H1 (cell line): ENCODE data around the gene MAGI1. TPM values are rescaled to one million over a fixed set of nuclear protein-coding genes. Genes with fewer than 3 reads are reported as not detected.

Source experiments
- CTCF ChIA-PET: fragments of 300-600 bp; sonication (Branson Sonifier 250); formaldehyde crosslinking; loops from one replicate; lab custom pipeline; 2021; ENCODE audit not compliant: partially characterized antibody; lab: Charles Lee
- POLR2A ChIA-PET: fragments of 300-600 bp; sonication (Branson Sonifier 250); formaldehyde crosslinking; loops from one replicate; lab custom pipeline; 2021; ENCODE audit warnings: inconsistent platforms; ENCODE audit not compliant: partially characterized antibody; lab: Charles Lee
- DNase-seq, 2 experiments: peaks; one replicate each; pipeline versions ENCODE4 v3.0.0 to v3.0.0-alpha.2; 2010 to 2022; ENCODE audit warnings: low spot score in 2 of 2, low read depth in 1 of 2, mixed read lengths in 1 of 2
- FAIRE-seq: peaks from 2 replicates; lab custom pipeline; 2011; peaks lifted over from hg19 to GRCh38; lab: Jason Lieb, UNC
- H2AFZ ChIP-seq: 2 replicates; pipeline ENCODE4 v1.8.1; 2012; ENCODE audit warnings: low read length, inconsistent platforms
- H2AK5ac ChIP-seq: 2 replicates; pipeline ENCODE4 v1.6.1; 2013; ENCODE audit warnings: low read depth, low read length
- H2BK120ac ChIP-seq: replicated peaks from 2 replicates; pipeline ENCODE3; 2013; ENCODE audit warnings: low read depth, low read length, inconsistent platforms
- H2BK12ac ChIP-seq: 2 replicates; pipeline ENCODE4 v1.6.1; 2013; ENCODE audit warnings: low read depth, low read length
- H2BK15ac ChIP-seq: 2 replicates; pipeline ENCODE4 v1.6.1; 2013; ENCODE audit warnings: low read length
- H2BK20ac ChIP-seq: 2 replicates; pipeline ENCODE4 v1.6.1; 2013; ENCODE audit warnings: low read length
- H2BK5ac ChIP-seq: 2 replicates; pipeline ENCODE4 v1.6.1; 2013; ENCODE audit warnings: low read depth, low read length
- H3K14ac ChIP-seq: 2 replicates; pipeline ENCODE4 v1.6.1; 2013; ENCODE audit warnings: inconsistent platforms; ENCODE audit not compliant: insufficient read length
- H3K18ac ChIP-seq: 2 replicates; pipeline ENCODE4 v1.6.1; 2013; ENCODE audit warnings: low read length; ENCODE audit errors: extremely low read depth
- H3K23ac ChIP-seq: 2 replicates; pipeline ENCODE4 v1.6.1; 2013; ENCODE audit warnings: inconsistent platforms; ENCODE audit not compliant: insufficient read length
- H3K23me2 ChIP-seq: 2 replicates; pipeline ENCODE4 v1.6.1; 2013; ENCODE audit warnings: low read depth, low read length
- H3K27ac ChIP-seq: 2 replicates; pipeline ENCODE4 v1.6.1; 2011; ENCODE audit warnings: low read depth, low read length, inconsistent platforms
- H3K27me3 ChIP-seq, 4 experiments: replicated peaks in 1 of 4; 1 replicate in 1 of 4; 2 replicates in 3 of 4; pipeline versions ENCODE4 v1.6.1 to v1.8.1; 2011 to 2013; ENCODE audit warnings: low read length in 3 of 4, mild to moderate bottlenecking in 3 of 4, inconsistent platforms in 2 of 4, mixed read lengths in 2 of 4, moderate library complexity in 1 of 4; ENCODE audit not compliant: control insufficient read depth in 3 of 4, insufficient read depth in 3 of 4; ENCODE audit errors: extremely low read depth in 1 of 4
- H3K36me3 ChIP-seq, 4 experiments: 2 replicates each; pipeline versions ENCODE4 v1.6.1 to v1.8.1; 2011 to 2013; ENCODE audit warnings: mild to moderate bottlenecking in 4 of 4, low read length in 3 of 4, moderate library complexity in 2 of 4, control low read depth in 1 of 4, inconsistent platforms in 1 of 4; ENCODE audit not compliant: insufficient read depth in 4 of 4, control insufficient read depth in 2 of 4
- H3K4ac ChIP-seq: replicated peaks from 2 replicates; pipeline ENCODE3; 2013; ENCODE audit warnings: low read length, low read depth, mixed read lengths, inconsistent platforms; ENCODE audit not compliant: insufficient read length
- H3K4me1 ChIP-seq, 4 experiments: replicated peaks in 1 of 4; 1 replicate in 1 of 4; 2 replicates in 3 of 4; pipeline versions ENCODE4 v1.6.1 to v1.8.1; 2011 to 2013; ENCODE audit warnings: low read length in 3 of 4, inconsistent platforms in 2 of 4, mixed read lengths in 1 of 4; ENCODE audit not compliant: insufficient read depth in 4 of 4, control insufficient read depth in 3 of 4
- H3K4me2 ChIP-seq, 2 experiments: 2 replicates each; pipeline versions ENCODE4 v1.6.1 to v1.8.1; 2011 to 2013; ENCODE audit warnings: low read depth in 2 of 2, low read length in 2 of 2, control low read depth in 1 of 2, inconsistent platforms in 1 of 2, mild to moderate bottlenecking in 1 of 2; ENCODE audit not compliant: insufficient read depth in 1 of 2
- H3K4me3 ChIP-seq, 4 experiments: fragments of 200-600, 300-600 bp in 1 of 4; sonication (generic), shearing (Covaris generic), sonication (Bioruptor Twin) in 1 of 4; 2 replicates each; pipeline versions ENCODE4 v1.5.1 to v1.8.1; 2011 to 2016; ENCODE audit warnings: low read length in 4 of 4, low read depth in 3 of 4, control low read depth in 2 of 4, inconsistent platforms in 2 of 4, mild to moderate bottlenecking in 2 of 4, mixed read lengths in 1 of 4, moderate library complexity in 1 of 4; ENCODE audit not compliant: insufficient read depth in 2 of 4; ENCODE audit errors: extremely low read depth in 1 of 4
- H3K56ac ChIP-seq: replicated peaks from 2 replicates; pipeline ENCODE3; 2013; ENCODE audit warnings: low read depth, mild to moderate bottlenecking, mixed read lengths, low read length, inconsistent platforms; ENCODE audit not compliant: insufficient read length
- H3K79me1 ChIP-seq: 2 replicates; pipeline ENCODE4 v1.6.1; 2013; ENCODE audit warnings: low read depth, low read length, control low read depth
- H3K79me2 ChIP-seq, 2 experiments: 2 replicates each; pipeline versions ENCODE4 v1.6.1 to v1.8.1; 2012 to 2013; ENCODE audit warnings: low read length in 2 of 2, mild to moderate bottlenecking in 2 of 2, inconsistent platforms in 1 of 2; ENCODE audit not compliant: insufficient read depth in 2 of 2, control insufficient read depth in 1 of 2
- H3K9ac ChIP-seq, 4 experiments: replicated peaks in 1 of 4; 1 replicate in 1 of 4; 2 replicates in 3 of 4; pipeline versions ENCODE4 v1.6.1 to v1.8.1; 2011 to 2013; ENCODE audit warnings: low read depth in 3 of 4, low read length in 3 of 4, control low read depth in 2 of 4, mild to moderate bottlenecking in 2 of 4, moderate library complexity in 2 of 4, inconsistent platforms in 1 of 4; ENCODE audit errors: extremely low read depth in 1 of 4
- H3K9me3 ChIP-seq, 2 experiments: 2 replicates each; pipeline versions ENCODE4 v1.6.1 to v1.8.1; 2012 to 2013; ENCODE audit warnings: mild to moderate bottlenecking in 2 of 2, moderate library complexity in 2 of 2, control low read depth in 1 of 2, inconsistent platforms in 1 of 2, low read depth in 1 of 2, low read length in 1 of 2, mixed read lengths in 1 of 2; ENCODE audit not compliant: insufficient read depth in 2 of 2
- H4K20me1 ChIP-seq, 2 experiments: replicated peaks in 1 of 2; 2 replicates each; pipeline versions ENCODE3 to v1.8.1; 2011 to 2013; ENCODE audit warnings: inconsistent platforms in 2 of 2, low read length in 2 of 2, mild to moderate bottlenecking in 1 of 2; ENCODE audit not compliant: insufficient read depth in 2 of 2, control insufficient read depth in 1 of 2
- H4K5ac ChIP-seq: 2 replicates; pipeline ENCODE4 v1.6.1; 2013; ENCODE audit warnings: low read length, low read depth, mixed read lengths, inconsistent platforms; ENCODE audit not compliant: insufficient read length
- H4K8ac ChIP-seq: 2 replicates; pipeline ENCODE4 v1.8.0; 2013; ENCODE audit warnings: mild to moderate bottlenecking, moderate library complexity, low read length, inconsistent platforms; ENCODE audit not compliant: insufficient read depth; ENCODE audit errors: extremely low read depth
- H4K91ac ChIP-seq: replicated peaks from 2 replicates; pipeline ENCODE3; 2013; ENCODE audit warnings: low read length, mixed read lengths, inconsistent platforms; ENCODE audit not compliant: insufficient read length
- CBX5 ChIP-seq: fragments of 300-800, 300-1000 bp; sonication (generic); IDR thresholded peaks from 2 replicates; pipeline ENCODE4 v1.7.1; 2016; ENCODE audit warnings: antibody characterized with exemption, low read length, low read depth
- CREB1 ChIP-seq: IDR thresholded peaks from 2 replicates; pipeline ENCODE4 v1.6.1; 2012; ENCODE audit warnings: inconsistent platforms
- MAFK ChIP-seq: IDR thresholded peaks from 2 replicates; pipeline ENCODE4 v1.6.1; 2012; ENCODE audit warnings: low read depth, mild to moderate bottlenecking, improper control_type of control experiment, low read length
- NRF1 ChIP-seq: IDR thresholded peaks from 2 replicates; pipeline ENCODE4 v1.6.1; 2011; ENCODE audit warnings: mild to moderate bottlenecking, low read depth, low read length, improper control_type of control experiment
- WGBS, 2 experiments: shearing (Covaris generic) in 1 of 2; methylation state at CpG; one replicate each; pipeline versions ENCODE4 v1.1.6 to v1.1.7; 2013 to 2015; ENCODE audit warnings: low lambda C conversion rate in 2 of 2, mixed read lengths in 2 of 2, inconsistent platforms in 1 of 2, low coverage in 1 of 2, missing lambda C conversion rate in 1 of 2; ENCODE audit not compliant: insufficient replicate concordance in 2 of 2, insufficient coverage in 1 of 2, insufficient read length in 1 of 2; ENCODE audit errors: extremely low coverage in 1 of 2, missing lambda C conversion rate in 1 of 2; 5-methylcytosine and 5-hydroxymethylcytosine counted together
- polyA plus RNA-seq, 7 experiments: library from polyadenylated mRNA; depleted of rRNA in 3 of 7; stranded (reverse) in 5 of 7; unstranded in 2 of 7; fragments of >200 nt in 5 of 7; fragments of 200-250 nt in 2 of 7; gene quantifications; 1 replicate in 5 of 7; 2 replicates in 1 of 7; 4 replicates in 1 of 7; pipeline versions ENCODE4 v1.2.1 to v1.2.3, GENCODE V29; 2011 to 2013; ENCODE audit warnings: missing spikeins in 2 of 7, mixed read lengths in 2 of 7
- total RNA-seq: library from RNA; stranded (reverse); fragmentation: NEBNext Ultra II Directional; extraction: Animal tissue kit (Norgen Biotek cat#: 25700); gene quantifications from 2 replicates; pipeline ENCODE4 v1.2.1, GENCODE V29; 2021

MAGI1 gene
- total and polyA plus RNA-seq, 2 of the 8 experiments (the other 6 are each of a cell fraction or from before 2014, with no cell fraction given) = 19.8 to 78.0 TPM

DNA sequence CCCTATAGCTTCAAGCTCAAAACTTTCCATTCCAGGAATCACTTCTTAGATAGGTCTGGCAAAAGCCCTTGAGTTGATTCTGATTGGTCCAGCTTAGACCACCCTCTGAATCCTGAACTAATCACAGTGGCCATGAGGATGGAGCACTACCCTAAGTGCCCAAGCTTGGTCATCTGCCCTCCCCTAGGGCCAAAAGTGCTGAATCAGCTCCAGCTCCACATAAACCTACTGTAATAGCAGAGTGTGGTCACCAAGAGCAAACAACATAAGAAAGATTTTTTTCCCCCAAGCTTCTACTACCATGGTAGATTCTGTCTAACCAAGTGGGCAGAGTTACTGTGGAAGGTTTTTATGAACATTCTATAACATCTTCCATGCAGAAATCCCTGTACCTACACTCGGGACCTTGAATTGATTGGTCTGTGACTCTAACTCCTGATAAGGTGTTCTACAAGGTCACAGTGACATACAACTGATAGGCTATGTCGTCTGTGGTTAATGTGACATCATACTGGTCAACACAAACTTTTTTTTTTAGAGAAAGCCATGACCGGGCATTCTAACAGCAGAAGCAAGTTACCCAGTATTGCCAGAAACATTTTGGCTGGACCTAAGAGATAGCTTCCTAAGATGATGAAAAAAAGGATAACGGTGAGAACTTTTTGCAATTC lies 320.9 kb downstream of the MAGI1 start:
- POLR2A ChIA-PET = no interaction called here

More for the DNA sequence above, 320.9 kb downstream of the MAGI1 start:
- no peak for FAIRE-seq
- Histone ChIP-seq H3K56ac (no peak overlapping the region), H2BK15ac (no peak overlapping the region), H3K4me1 (peaks cover 3 to 27% (median 19%) of the 10 kb centered on the region in 4 experiments), H2AK5ac (no peak overlapping the region), H2BK20ac (no peak overlapping the region), H3K9me3 (no peaks in the 10 kb centered on the region), H4K5ac (no peak overlapping the region), H4K20me1 (no peaks in the 10 kb centered on the region), H3K79me2 (no peaks in the 10 kb centered on the region; a peak in 1 of 4 replicates), H3K14ac (no peak overlapping the region), H3K18ac (no peak overlapping the region), H3K23ac (no peak overlapping the region), H4K8ac (no peak overlapping the region), H3K9ac (no peak overlapping the region; a peak in 1 of 7 replicates), H3K27ac (no peak overlapping the region), H4K91ac (no peak overlapping the region), H2BK120ac (no peak overlapping the region), H3K79me1 (no peaks in the 10 kb centered on the region; the same call in 1 of the 2 replicates), H2BK12ac (no peak overlapping the region), H3K4me2 (no peak overlapping the region), H3K4me3 (no peak overlapping the region), H3K4ac (no peak overlapping the region), H3K23me2 (no peaks in the 10 kb centered on the region), H2BK5ac (no peak overlapping the region), H3K36me3 (no peaks in the 10 kb centered on the region), H3K27me3 (no peaks in the 10 kb centered on the region), H2AFZ (no peak overlapping the region)
- DNase-seq = no peak
- WGBS, 2 experiments = 90% methylated on average over 4 of the region's 4 CpGs; no CpG with 5 or more reads in 1 of the 2 experiments
- CTCF ChIA-PET = interaction anchor here (0.6 to 1.5 kb wide), 5 partner anchors 10 to 521 kb away, joined by 3 to 5 read pairs (median 3); no protein-coding TSS in a partner anchor
- TF ChIP-seq NRF1 = no peak
- TF ChIP-seq CREB1 = no peak
- TF ChIP-seq MAFK = peak; percentile 69
- TF ChIP-seq CBX5 = no peak
